Measurements from ENCODE around the gene PDE4D.

The PDE4D gene

GRCh38 chr5:59741599-59741998, 151.9 kb downstream of the PDE4D start:
- no peak for DNase-seq (ENCODE audit: low read depth)

- no peak for DNase-seq (ENCODE audit: low read depth)
Measured at GRCh38 chr5:59738024-59738423, 155.5 kb downstream of the PDE4D start.

DNA sequence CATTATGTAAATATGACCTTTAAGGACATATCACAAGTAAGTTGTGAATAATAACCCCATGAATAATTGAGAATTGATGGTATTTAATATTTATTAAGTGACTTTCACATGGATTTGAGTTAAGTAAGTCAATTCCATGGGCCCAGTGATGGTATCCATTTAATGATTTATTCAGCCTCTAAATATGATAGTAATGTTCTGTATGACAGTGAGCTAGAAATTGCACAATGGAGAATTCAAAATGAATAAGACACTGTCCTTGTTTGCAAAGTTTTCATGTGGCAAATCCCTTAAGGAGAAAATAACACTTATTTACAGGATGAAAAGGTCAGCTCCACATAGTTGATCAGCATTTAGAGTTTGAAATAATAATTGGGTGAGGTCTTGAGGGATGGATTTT, 160.7 kb downstream of the PDE4D start:
- DNase-seq (ENCODE audit: low read depth) = peak; percentile 42

DNA sequence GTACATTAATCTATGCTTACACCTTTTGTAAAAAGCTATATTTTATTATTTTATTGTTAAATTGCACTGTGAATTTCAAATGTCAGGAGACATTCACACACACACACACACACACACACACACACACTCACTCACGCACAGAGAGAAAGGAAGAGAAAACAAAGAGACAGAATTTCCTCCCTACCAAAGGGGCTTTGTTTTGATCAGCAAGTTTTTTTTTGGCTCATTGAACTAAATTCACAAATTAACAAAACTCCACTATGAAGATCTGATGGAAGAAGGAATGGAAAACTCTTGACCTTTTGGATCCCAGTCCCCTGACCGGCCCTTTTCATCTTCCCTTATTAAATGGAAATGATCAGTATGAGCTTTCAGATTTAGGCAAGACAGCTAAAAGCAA, 161.2 kb downstream of the PDE4D start:
- no peak for DNase-seq (ENCODE audit: low read depth)

GRCh38 chr5:59731809-59732208, 161.7 kb downstream of the PDE4D start:
- no peak for DNase-seq (ENCODE audit: low read depth)

- DNase-seq (ENCODE audit: low read depth) = no peak
Measured at GRCh38 chr5:59729820-59730219, 163.7 kb downstream of the PDE4D start.

DNA sequence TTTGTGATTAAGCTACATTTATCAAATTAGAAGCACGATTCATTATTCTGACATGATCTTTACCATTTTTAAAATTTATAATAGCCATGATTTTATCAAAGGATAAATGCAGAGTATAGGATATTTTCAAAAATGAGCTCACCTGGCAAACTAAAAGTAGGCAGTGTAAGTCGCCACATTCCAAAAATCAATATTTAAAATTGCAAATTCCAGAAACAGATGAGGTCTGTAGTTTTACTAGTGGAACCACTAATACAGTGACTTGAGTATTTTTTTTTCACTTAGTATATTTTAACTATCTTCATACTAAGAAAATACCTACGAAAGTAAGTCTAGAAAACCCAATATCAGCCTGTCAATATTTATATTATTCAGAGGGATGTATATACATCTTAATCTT, 164.2 kb downstream of the PDE4D start:
- no peak for DNase-seq (ENCODE audit: low read depth)

DNA sequence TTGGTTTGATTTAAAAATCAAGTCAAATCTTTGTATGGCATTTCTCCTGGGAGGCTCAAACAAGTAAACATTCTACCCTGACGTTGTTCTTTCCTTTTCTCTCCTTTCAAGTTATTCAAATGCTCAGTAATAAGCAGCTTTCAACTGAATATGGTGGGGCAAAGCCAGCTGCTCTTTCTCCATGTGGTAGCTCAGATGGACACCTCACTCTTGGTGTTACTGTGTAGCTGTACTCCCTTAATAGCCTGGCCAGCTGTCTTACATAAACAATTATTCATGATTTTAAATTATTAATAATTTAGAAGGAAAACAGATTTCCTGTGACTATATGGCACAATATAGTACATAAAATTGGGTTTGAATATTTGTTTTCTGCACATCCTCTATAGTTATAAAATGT, 165.2 kb downstream of the PDE4D start:
- DNase-seq (ENCODE audit: low read depth) = no peak

DNA sequence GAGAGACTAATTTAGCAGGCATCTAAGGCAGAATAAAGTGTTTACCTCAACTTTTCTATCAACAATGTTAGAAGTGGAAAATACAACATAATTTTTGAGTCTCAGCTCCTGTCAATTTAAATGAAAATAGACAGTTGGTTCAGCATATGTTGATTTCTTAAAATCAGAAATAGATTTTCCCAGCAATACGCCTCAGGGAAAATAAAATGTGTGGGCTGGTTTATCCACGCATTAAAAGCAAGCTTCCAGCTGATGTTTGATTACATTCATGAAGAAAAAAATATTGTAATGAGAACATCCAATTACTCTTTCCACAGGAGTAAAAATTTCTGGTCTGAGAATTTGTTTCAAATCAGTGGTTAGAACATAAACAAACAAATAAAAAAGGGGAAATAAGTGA, 166.3 kb downstream of the PDE4D start:
- DNase-seq (ENCODE audit: low read depth) = no peak

DNA sequence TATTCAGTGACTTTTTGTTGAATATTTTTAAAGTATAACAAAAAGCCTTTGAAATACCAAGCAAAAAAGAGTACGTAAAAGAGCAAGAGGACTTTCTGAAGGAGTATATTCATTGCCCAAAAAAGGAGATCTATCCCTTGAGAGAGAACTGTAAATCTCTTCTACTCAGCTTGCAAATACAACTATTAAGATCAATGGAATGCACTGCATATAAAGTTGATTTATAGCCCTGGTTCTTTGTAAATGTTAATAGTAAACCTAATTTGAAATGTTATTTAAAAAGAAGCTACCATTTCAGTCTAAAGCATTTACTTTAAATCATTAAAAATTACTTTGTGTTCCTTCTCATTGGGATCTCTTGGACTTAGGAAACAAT, 168.1 kb downstream of the PDE4D start:
- peak; percentile 44 for DNase-seq (ENCODE audit: low read depth)

DNA sequence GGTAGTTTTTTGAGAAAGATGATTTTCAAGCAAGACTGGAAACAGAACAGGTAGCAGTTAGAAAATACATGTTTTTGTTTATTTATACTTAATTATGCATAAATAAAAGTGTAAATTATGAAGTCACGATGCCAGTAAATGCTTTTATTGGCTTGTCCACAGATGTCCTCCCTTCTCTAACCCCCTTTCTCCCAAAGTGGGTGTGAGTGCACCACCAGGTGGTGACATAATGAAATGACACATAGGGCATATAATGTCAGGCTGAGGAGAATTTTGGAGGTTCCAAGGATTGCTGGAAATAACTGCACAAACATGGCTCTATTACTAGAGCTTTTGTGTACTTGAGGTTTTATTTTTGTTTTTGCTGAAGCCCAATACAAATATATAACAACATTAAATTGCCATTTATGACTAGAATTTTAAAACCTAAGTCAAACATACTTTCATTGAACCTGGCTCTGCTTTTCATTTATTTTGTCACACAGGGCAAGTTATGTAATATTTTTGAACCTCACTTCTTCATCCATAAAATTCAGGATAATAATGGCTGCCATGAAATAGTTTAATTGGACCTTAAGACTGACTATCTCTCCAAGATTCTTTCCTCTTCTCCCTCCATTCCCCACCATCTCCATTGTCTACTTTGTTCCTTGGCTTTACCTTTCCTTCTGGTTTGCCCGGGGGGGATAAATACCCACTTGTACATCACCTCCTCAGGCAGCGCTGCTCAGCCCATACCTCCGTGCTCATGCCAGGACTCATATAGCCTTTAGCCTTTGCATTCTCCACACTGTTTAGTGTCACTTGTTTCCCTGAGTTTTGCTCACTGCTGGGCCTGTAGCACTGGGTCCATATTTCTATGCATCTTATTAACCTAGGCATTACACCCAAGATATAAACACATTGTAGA, 168.8 kb downstream of the PDE4D start:
- DNase-seq (ENCODE audit: low read depth) = peak; percentile 59

DNA sequence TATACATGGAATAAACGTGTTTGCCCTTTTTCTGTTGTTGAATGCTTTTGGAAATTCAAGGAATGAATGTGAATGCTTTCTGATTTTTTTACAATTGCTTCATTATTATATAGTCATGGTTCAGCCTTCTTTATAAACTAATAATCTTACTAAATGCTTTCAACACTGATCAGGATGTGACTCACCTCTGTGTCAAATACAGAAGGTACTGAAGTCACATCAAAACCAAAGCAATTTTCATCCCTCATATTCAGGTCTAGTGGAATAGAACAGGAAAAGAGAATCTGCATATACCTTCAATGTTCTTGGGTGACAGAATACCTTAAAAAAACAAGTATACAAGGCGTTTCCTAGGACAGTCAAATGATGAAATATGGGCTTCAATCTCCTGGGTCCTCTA, 170.7 kb downstream of the PDE4D start:
- DNase-seq (ENCODE audit: low read depth) = peak; percentile 20

DNA sequence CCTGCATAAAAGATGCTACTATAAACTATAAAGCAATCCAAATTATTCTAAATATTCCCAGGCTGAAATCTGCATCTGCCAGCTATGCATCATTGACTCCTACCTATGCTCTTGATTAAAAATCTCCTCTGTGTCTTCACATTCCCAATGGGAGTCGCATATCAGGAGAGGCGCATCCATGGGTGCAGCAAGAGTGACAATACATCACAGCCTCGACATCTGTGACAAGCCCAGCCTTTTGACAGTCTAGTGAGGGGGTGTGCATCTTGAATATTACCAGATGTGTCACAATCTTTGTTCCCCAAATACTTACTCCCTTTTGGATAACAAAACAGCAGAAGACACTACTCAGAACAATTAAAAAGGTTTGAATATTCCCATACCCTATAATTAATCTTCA, 171.8 kb downstream of the PDE4D start:
- DNase-seq (ENCODE audit: low read depth) = no peak

DNA sequence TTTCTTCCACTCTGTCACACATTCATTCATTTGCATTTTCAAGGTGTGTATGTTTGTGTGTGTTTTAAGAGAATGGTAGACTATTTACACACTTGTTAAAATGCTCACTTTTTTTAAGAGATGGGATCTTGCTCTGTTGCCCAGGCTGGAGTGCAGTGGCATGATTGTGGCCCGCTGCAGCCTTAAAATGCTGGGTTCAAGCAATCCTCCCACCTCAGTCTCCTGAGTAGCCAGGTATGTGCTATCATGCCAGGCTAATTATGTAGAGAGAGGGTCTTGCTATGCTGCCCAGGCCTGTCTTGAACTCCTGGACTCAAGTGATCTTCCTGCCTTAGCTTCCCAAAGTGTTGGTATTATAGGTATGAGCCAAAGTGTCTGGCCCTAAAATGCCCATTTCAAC, 173.5 kb downstream of the PDE4D start:
- DNase-seq (ENCODE audit: low read depth) = no peak

- DNase-seq (ENCODE audit: low read depth) = no peak
Measured at GRCh38 chr5:59716966-59717500, 176.5 kb downstream of the PDE4D start.

GRCh38 chr5:59716029-59716428, 177.5 kb downstream of the PDE4D start:
- DNase-seq (ENCODE audit: low read depth) = no peak

DNA sequence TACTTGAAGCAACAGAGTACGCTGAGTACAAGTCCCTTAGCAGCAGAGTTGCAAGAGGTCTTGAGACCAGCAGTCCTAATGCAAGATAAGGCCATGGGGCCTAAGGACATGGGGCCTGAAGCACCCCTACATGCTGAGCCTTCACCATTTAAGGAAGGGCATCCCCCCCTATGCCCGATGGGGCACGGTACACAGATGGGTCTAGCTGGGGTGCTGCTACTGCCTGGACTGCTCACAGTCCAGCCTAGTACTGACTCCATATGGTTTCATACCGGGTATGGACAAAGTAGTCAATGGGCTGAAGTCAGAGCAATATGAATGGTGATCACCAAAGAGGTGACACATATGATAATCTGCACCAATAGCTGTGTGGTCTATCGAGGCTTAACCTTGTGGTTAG, 178.3 kb downstream of the PDE4D start:
- no peak for DNase-seq (ENCODE audit: low read depth)

GRCh38 chr5:59713498-59713844, 180.1 kb downstream of the PDE4D start:
- DNase-seq (ENCODE audit: low read depth) = no peak

DNA sequence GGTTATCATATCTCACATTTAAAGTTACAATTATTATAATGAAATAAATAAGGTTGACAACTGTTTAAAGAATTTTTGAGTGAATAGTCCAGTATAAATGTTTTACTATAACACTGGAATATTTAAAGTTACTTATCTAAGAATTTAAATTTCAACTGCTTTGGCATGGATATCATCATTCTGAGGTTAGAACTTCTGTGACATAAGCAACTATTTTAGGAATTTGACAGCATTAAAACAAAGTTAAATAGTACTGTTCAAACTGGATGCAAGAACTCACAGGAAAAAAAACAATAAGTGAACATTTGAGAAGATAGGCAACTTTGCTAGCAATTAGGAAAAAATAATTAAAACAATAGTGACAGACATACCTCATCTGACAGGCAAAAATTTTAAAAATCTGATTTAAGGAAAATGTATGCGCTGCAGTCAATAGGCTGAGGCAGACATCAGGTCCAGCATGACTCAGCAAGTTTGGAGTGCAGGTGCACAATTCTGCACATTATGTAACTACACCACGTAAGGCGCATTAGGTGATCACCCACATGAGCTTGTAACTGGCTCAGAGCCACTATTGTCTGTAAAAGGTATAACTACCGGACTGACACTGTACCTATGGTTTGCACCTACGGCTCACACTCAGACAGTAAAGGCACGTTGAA, 180.6 kb downstream of the PDE4D start:
- DNase-seq (ENCODE audit: low read depth) = peak; percentile 47

- DNase-seq (ENCODE audit: low read depth) = peak; percentile 80
Measured at GRCh38 chr5:59711310-59711709, 182.2 kb downstream of the PDE4D start.

GRCh38 chr5:59709846-59710245, 183.7 kb downstream of the PDE4D start:
- DNase-seq (ENCODE audit: low read depth) = peak; percentile 92

DNA sequence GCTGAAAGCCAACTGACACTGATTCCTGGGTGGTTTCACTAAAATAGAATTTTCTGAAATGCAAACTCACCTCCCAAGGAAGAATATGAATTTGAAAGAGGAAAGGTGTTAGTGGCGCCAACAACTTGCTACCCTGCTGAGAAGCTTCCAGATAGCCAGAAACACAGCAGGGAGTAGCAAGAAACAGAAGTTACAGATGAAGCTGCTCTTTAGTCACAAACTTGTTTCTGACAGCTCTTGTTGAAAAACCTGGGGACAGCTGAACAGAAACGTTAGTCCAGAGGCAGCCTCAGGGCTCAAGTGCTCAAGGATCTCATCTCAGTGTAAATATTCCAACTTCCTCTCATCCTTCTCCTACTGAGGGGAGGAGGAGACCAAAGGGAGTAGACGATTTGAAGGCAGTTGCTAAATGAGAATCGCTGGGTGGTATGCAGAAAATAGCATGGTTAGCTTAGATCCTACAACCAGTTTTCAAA, 184.1 kb downstream of the PDE4D start:
- no peak for DNase-seq (ENCODE audit: low read depth)

- no peak for DNase-seq (ENCODE audit: low read depth)
Measured at GRCh38 chr5:59704936-59705335, 188.6 kb downstream of the PDE4D start.

Measured in amniotic epithelial cell (primary cell).